Ishikawa (cell line): ENCODE results near the gene REPS1.

Experiments
- CEBPB ChIP-seq: IDR thresholded peaks from 2 replicates; pipeline ENCODE4 v1.6.1; 2012
- CREB1 ChIP-seq: IDR thresholded peaks from 2 replicates; pipeline ENCODE4 v1.6.1; 2012; ENCODE audit warnings: low read depth
- EGR1 ChIP-seq: IDR thresholded peaks from 2 replicates; pipeline ENCODE4 v1.6.1; 2012
- EP300 ChIP-seq: IDR thresholded peaks from 2 replicates; pipeline ENCODE4 v1.6.1; 2012; ENCODE audit warnings: borderline replicate concordance
- FOXM1 ChIP-seq: IDR thresholded peaks from 2 replicates; pipeline ENCODE4 v1.6.1; 2012; ENCODE audit warnings: low read depth, borderline replicate concordance
- NFIC ChIP-seq: IDR thresholded peaks from 2 replicates; pipeline ENCODE4 v1.6.1; 2012
- RAD21 ChIP-seq: IDR thresholded peaks from 2 replicates; pipeline ENCODE4 v1.6.1; 2012; ENCODE audit warnings: low read depth
- TAF1 ChIP-seq: IDR thresholded peaks from 2 replicates; pipeline ENCODE4 v1.6.1; 2012; ENCODE audit warnings: low read depth, mild to moderate bottlenecking
- TCF12 ChIP-seq: IDR thresholded peaks from 2 replicates; pipeline ENCODE4 v1.6.1; 2012; ENCODE audit warnings: low read depth
- TEAD4 ChIP-seq: IDR thresholded peaks from 2 replicates; pipeline ENCODE4 v1.6.1; 2012
- YY1 ChIP-seq: IDR thresholded peaks from 2 replicates; pipeline ENCODE4 v1.6.1; 2012; ENCODE audit warnings: low read depth
- ZBTB7A ChIP-seq: IDR thresholded peaks from 2 replicates; pipeline ENCODE4 v1.6.1; 2012; ENCODE audit warnings: low read depth
- TF ChIP-seq, protein P1 (sequence below): IDR thresholded peaks from 2 replicates; pipeline ENCODE4 v1.6.1; 2012
- TF ChIP-seq, protein P2 (sequence below): IDR thresholded peaks from 2 replicates; pipeline ENCODE4 v1.6.1; 2012
- TF ChIP-seq, protein P3 (sequence below): IDR thresholded peaks from 2 replicates; pipeline ENCODE4 v1.6.1; 2012; ENCODE audit warnings: low read depth, mild to moderate bottlenecking

Gene REPS1

DNA sequence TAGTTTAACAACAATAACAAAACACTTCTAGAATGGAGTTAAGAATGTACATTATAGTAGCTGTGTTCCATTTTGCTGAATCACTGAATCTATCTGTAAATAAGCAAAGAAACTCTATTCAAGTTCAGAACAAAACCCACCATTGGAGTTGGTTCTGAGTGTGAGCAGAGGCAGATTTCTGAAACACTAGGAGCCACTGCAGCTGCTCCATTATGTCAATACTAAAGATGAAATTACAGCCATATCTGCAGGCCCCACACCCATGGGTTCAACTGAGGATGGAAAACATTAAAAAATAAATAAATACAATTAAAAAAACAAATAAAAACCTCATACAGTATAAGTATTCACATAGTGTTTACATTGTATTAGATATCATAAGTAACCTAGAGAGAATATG lies 91.0 kb downstream of the REPS1 start:
- TF ChIP-seq CEBPB (no peak), TCF12 (no peak), EP300 (no peak), TAF1 (no peak), ZBTB7A (no peak), CREB1 (no peak), RAD21 (no peak), FOXM1 (no peak), NFIC (no peak), TEAD4 (no peak), YY1 (no peak), EGR1 (no peak)
- TF ChIP-seq, protein P1, sequence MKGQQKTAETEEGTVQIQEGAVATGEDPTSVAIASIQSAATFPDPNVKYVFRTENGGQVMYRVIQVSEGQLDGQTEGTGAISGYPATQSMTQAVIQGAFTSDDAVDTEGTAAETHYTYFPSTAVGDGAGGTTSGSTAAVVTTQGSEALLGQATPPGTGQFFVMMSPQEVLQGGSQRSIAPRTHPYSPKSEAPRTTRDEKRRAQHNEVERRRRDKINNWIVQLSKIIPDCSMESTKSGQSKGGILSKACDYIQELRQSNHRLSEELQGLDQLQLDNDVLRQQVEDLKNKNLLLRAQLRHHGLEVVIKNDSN: no peak
- TF ChIP-seq, protein P2, sequence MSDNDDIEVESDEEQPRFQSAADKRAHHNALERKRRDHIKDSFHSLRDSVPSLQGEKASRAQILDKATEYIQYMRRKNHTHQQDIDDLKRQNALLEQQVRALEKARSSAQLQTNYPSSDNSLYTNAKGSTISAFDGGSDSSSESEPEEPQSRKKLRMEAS: no peak
- TF ChIP-seq, protein P3, sequence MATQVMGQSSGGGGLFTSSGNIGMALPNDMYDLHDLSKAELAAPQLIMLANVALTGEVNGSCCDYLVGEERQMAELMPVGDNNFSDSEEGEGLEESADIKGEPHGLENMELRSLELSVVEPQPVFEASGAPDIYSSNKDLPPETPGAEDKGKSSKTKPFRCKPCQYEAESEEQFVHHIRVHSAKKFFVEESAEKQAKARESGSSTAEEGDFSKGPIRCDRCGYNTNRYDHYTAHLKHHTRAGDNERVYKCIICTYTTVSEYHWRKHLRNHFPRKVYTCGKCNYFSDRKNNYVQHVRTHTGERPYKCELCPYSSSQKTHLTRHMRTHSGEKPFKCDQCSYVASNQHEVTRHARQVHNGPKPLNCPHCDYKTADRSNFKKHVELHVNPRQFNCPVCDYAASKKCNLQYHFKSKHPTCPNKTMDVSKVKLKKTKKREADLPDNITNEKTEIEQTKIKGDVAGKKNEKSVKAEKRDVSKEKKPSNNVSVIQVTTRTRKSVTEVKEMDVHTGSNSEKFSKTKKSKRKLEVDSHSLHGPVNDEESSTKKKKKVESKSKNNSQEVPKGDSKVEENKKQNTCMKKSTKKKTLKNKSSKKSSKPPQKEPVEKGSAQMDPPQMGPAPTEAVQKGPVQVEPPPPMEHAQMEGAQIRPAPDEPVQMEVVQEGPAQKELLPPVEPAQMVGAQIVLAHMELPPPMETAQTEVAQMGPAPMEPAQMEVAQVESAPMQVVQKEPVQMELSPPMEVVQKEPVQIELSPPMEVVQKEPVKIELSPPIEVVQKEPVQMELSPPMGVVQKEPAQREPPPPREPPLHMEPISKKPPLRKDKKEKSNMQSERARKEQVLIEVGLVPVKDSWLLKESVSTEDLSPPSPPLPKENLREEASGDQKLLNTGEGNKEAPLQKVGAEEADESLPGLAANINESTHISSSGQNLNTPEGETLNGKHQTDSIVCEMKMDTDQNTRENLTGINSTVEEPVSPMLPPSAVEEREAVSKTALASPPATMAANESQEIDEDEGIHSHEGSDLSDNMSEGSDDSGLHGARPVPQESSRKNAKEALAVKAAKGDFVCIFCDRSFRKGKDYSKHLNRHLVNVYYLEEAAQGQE: no peak

DNA sequence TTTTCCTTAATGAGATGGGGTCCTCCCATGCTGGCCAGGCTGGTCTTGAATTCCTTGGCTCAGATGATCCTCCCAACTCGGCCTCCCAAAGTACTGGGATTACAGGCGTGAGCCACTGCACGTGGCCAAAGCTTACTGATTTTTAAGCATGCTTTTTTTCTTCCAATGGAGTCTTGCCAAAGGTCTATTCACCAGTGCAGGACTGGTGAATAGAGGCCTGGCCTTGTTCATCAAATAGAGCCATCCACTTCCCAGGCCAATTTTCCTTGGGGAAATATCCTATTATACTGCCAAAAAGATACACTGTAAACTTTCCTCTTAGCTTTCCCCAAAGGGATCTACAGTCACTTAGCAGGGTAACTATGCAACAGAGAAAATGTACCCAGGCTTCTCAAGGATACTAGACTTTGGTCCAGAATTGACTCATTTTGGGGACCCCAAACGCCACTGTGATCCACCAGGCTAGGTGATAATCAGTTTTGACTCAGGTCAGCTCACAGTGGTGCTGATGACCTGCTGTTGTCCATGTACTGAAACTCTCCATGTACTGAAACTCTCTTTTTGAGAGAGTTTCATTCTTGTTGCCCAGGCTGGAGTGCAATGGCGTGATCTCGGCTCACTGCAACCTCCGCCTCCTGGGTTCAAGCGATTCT lies 91.8 kb downstream of the REPS1 start:
- TF ChIP-seq YY1 (no peak), RAD21 (no peak), TAF1 (no peak), EGR1 (no peak), CREB1 (no peak), ZBTB7A (no peak), TCF12 (no peak), CEBPB (no peak), FOXM1 (no peak), NFIC (no peak), TEAD4 (no peak), EP300 (no peak)
- TF ChIP-seq, protein P3: no peak
- TF ChIP-seq, protein P2: no peak
- TF ChIP-seq, protein P1: no peak

DNA sequence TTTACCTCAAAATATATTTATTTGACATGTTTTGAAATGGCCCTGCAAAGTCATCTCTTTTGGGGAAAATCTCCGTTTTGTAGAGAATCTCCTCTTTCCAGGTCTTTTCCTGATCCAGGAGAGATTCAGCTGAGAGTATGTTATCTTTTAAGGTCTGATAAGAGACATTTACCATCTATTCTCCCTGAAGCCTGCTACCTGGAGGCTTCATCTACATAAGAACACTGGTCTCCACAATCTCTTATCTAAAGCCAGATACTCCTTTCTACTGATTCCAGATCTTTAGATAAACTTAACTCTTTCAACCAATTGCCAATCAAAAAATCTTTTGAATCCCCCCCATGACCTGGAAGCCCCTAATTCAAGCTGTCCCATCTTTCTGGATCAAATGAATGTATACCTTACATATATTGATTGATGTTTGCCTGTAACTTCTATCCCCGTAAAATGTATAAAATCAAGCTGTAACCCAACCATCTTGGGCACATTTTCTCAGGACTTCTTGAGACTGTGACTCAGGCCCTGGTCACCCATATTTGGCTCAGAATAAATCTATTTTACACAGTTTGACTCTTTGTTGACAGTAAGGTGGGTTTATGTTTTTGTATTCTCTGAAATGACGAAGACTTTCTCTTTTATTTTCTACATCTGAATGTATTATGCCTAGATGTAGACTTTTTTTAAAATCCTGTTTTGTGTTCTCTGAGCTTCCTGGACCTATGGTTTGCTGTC lies 96.6 kb downstream of the REPS1 start:
- TF ChIP-seq FOXM1 (no peak), CREB1 (no peak), YY1 (no peak), ZBTB7A (no peak), EGR1 (no peak), TAF1 (no peak), NFIC (no peak), TCF12 (no peak), RAD21 (no peak)
- TF ChIP-seq, protein P2: no peak
- TF ChIP-seq, protein P1: no peak
- TF ChIP-seq, protein P3: no peak
